Cortex of kidney (tissue), 1 donor: ENCODE data around the gene PCLO.
"Not testable (repeated sequence)": the region's sequence is repeated elsewhere in the genome, so short reads cannot be mapped to it uniquely, and the experiment has no call there.

ENCODE experiments used
- DNase-seq: peaks from one replicate; lab custom pipeline; 2025; lab: John Stamatoyannopoulos, UW

The PCLO gene

DNA sequence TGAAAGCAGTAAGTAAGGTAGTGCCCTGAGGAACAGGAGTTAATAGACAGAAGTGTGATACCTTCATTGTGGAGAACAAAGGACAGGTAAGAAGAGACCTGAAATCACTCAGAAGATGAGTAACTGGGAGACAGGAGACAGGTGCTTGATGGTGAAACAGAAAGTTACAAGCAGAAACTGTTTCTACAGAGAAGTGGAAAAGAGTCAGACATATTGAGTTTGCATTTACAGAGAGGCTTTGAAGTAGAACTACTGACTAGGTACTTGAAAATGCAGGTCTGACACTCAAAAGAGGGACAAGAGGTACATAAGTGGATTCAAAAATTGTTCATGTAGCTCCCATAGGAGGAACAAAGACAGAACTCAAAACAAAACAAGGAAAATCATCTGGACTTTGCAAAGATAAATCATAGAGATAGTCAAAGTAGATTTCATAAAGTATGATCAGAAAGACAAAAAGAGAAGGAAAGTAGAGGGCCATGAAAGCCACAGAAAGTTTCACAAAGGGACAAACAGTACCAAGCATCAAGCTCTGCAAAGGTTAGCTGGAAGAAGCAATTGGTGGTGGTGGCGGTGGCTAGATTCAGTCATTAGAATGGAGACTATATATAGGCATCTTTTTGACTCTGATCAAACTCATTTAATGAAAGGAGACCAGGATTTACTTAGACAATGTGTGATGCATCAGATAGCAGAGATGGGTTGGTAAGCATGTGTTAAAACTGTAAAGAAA is 198.4 kb downstream of the PCLO start:
- DNase-seq = no peak

DNA sequence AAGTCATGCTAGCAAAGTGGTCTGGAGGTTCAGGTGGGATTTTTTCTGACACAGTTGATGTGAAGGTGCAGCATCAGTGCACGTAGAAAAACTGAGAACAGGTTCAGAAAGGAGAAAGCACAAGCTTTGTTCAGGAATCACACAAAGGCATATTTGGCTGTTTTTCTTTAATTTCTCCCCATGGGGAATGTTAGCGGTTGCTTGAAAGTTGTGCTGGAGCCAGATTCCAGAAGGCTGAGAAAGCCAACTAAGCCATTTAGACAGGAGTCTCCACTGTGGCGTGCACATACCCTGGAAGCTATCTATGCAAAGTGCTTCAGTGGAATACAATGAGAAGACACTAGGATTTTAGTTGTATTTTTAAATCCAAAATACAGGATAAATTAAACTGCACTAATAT is 201.4 kb downstream of the PCLO start:
- DNase-seq = no peak

GRCh38 chr7:82959528-82959927 is 203.2 kb downstream of the PCLO start:
- no peak for DNase-seq

DNA sequence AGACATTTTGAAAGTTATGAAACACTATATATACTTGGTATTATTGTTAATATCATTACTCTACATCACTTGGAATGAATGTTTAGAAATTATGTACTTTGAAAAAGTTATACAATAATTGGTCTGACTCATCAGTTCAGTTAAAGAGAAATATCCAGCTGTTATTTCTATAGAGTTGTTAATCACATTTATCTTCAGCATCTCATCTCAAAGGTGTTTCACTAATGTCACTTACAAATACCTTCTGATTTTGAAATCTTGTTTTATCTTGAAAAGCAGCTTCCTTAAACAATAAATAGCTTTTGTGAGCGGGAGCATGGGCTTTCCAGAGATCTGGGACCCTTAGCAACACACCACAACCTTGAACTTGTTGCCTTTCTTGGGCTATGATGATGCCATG is 205.2 kb downstream of the PCLO start:
- no peak for DNase-seq

- no peak for DNase-seq
Observed at GRCh38 chr7:82953324-82954027, 209.2 kb downstream of the PCLO start.

DNA sequence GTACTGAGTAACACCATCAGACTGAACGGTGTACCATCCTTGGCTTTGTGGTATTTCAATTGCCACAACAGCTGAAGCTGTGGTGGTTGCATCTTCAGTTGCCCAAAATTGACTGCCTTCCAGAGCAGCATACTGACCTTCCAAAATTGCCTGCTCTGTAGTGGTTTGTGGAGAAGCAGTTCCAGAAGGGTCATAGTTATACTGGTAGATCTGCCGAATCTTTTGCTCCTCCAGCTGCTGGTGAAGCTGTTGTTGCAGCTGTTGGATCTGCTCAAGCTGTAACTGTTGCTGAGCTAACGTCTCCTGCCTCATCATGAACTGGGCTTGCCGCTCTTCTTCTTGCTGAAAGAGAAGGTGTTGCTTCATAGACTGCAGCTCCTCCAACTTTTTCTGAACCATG is 212.2 kb downstream of the PCLO start:
- no peak for DNase-seq

DNA sequence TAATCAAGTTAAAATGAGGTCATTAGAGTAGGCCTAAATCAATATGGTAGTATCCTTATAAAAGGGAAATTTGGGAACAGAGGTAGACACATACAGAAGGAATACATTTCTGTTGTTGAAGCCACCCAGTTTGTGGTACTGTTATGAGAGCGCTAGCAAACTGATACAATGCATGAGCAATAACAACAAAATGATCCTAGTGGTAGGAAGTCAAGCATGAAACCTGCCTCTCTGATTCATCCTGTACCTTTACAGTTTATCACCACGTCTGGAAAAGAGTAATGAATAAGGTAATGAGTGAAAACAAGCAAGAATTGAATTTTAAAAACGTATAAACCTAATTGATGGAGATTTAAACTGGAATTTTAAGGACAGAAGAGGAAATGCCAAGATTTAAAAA is 217.2 kb downstream of the PCLO start:
- DNase-seq = no peak

DNA sequence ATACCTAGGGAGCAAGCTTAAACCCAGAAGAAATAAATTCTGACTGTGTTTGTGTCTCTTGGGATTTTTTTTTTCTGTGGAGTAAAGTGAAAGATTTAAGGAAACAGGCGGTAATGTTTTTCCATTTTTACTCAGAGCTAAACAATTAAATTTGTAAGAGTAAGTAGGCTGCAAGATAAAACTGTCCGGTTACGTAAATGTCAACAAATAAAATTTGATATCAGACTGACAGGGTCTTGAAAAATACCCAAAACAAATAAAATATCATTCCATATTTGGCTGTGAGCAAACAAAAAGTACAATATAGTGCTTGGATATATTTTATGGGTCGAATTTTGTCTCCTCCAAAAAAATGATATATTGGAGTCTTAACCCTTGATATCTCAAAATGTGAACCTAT is 217.6 kb downstream of the PCLO start:
- DNase-seq = no peak

- DNase-seq = no peak
Observed at GRCh38 chr7:82932516-82932915, 230.2 kb downstream of the PCLO start.

GRCh38 chr7:82926477-82926876 is 236.2 kb downstream of the PCLO start:
- DNase-seq = no peak

DNA sequence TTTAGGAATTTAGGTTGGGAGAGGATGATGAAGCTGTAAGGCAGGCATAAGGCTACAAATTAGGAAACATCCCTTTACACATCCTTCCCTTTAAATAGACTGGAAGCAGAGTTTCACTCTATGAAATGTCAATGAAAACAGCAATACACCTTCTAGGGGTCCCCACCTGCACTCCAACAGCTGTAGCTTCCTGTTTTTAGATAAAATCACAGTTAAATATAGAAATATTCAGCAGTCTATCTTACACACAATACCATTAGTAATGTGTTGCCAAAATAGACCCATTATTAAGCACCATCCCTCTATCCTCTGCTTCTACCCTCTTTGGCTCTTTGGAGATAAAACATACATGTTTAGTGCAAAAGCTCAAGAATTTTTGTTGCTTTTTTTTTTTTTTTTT is 237.4 kb downstream of the PCLO start:
- no peak for DNase-seq

DNA sequence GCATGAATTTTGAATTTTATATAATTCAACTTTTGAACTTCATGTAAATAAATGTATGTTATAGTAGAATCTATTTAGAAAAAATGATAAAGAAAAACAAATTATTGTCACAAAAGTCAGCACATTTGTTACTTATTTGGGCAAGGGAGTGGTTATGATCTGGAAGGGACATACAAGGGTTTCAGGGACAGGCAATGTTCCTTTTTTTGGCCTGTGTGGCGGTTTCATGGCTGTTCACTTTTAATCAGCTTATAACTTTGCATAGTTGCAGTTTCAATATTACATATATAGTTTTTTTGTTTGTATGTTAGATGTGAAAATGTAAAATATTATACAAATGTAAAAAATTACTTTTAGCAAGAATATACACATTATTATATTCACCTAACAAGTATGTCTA is 256.2 kb downstream of the PCLO start:
- DNase-seq = no peak

GRCh38 chr7:82904871-82905270 is 257.8 kb downstream of the PCLO start:
- DNase-seq = no peak

DNA sequence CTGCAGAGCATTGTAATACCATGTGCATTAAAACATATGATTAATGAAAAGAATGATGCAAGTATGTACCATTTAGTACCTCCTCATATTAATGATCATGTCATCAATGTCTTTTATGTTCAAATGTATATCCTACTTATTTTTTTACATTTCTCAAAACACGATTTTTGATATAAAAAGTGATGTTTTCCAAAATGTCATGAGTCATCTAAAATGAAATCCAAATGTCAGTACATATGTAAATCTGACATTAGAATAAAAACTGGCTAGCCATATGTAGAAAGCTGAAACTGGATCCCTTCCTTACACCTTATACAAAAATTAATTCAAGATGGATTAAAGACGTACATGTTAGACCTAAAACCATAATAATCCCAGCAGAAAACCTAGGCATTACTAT is 261.6 kb downstream of the PCLO start:
- DNase-seq = not testable (repeated sequence)

GRCh38 chr7:82897500-82897899 is 265.2 kb downstream of the PCLO start:
- no peak for DNase-seq

DNA sequence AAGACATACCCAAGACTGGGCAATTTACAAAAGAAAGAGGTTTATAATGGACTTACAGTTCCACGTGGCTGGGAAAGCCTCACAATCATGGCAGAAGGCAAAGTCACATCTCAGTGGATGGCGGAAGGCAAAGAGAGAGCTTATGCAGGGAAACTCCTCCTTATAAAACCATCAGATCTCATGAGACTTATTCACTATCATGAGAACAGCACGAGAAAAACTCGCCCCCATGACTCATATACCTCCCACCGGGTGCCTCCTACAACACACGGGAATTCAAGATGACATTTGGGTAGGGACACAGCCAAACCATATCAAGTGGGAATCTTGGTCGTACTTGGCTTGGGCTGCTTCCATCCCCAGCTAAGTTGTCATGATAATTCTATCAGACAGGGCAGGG is 268.3 kb downstream of the PCLO start:
- DNase-seq = not testable (repeated sequence)

- DNase-seq = no peak
Observed at GRCh38 chr7:82886324-82886723, 276.4 kb downstream of the PCLO start.

DNA sequence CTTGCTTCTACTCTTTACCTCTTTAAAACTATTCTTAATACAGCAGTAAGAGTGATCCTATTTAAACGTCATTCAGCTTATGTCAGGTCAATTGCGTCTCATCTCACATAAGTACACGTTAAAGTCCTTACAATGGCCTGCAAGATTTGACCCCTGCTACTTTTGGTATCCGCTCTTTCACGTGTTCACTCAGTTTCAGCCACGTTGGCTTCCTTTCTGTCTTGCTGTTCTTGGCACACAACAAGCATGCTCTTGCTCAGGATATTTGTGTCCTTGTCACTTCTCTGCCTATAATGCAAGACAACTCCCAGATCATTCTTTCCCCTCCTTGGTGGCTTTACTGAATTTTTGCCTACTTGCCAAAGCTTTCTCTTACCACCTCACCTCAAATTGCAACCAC is 296.8 kb downstream of the PCLO start:
- DNase-seq = no peak

DNA sequence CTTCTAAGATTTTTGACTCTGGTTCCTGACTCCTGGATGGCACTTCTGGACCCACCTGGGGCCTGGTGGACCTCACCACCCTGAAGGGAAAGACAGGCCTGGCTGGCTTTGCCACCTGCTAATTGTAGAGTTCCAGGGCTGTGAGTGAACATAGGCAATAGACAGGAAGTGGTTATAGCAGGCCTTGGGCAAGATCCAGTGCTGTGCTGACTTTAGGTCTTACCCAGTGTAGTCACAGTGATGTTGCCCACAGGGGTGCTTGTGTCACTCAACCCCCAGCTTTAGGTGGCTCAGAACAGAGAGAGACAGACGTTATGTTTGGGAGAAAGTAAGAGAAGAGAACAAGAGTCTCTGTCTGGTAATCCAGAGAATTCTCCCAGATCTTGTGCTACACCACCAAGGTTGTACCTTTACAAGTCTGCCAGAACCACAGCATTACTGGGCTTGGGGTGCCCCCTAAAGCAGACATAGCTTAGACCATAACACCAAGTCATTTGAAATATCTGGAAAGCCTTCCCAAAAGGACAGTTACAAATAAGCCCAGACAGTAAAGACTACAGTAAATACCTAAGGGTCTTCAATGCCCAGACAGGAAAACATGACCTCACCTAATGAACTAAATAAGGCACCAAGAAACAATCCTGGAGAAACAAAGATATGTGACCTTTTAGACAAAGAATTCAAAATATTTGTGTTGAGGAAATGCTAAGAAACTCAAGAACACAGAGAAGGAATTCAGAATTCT is 303.4 kb downstream of the PCLO start:
- no peak for DNase-seq

GRCh38 chr7:82851121-82851520 is 311.6 kb downstream of the PCLO start:
- DNase-seq = no peak

DNA sequence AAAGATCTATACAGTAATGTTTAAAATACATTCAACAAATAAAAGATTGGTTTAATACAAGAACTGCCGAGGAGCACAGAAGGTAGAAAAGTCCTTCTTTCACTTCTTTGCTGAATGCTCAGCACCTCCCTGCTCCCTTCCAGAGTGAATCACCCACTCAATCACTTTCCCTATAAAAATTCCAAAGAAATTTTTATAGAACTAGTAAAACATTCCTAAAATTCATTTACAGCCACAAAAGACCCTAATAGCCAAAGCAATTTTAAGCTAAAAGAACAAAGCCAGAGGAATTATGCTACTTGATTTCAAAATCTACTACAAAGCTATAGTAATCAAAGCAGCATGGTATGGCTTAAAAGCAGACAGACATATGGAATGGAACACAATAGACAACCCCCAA is 320.9 kb downstream of the PCLO start:
- DNase-seq = no peak

DNA sequence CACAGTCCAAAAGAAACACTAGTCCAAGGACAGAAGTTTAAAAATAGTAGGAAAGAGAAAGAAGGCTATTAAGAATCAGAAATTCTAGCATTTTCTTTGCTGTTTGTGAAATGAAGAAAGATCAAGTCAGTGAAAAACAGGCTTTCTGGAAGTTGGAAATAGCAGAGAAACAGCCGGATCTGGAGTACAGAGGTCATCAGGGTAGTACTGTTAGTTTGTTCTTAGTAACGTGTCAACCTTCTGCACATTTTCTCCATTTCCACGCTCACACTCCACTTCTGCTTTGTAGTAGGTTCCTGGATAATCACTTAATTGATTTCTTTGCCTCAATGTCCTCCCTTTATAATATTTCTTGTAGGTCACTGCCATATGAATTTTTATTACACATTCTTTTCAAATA is 322.6 kb downstream of the PCLO start:
- DNase-seq = no peak

GRCh38 chr7:82839555-82839954 is 323.1 kb downstream of the PCLO start:
- DNase-seq = no peak
